ENCODE data around the gene NR6A1.

Gene NR6A1

GRCh38 chr9:124606027-124606426, 165.1 kb downstream of the NR6A1 start:
- no peak for DNase-seq

- DNase-seq, result no peak
Observed at GRCh38 chr9:124605258-124605657, 165.9 kb downstream of the NR6A1 start.

GRCh38 chr9:124602632-124603031, 168.5 kb downstream of the NR6A1 start:
- no peak for DNase-seq

GRCh38 chr9:124602204-124602603, 168.9 kb downstream of the NR6A1 start:
- DNase-seq, result peak; percentile 16

GRCh38 chr9:124600407-124600806, 170.7 kb downstream of the NR6A1 start:
- DNase-seq, result no peak

GRCh38 chr9:124599121-124599795, 171.9 kb downstream of the NR6A1 start:
- no peak for DNase-seq

- DNase-seq, result no peak
Observed at GRCh38 chr9:124598048-124598447, 173.1 kb downstream of the NR6A1 start.

- no peak for DNase-seq
Observed at GRCh38 chr9:124596172-124596839, 174.8 kb downstream of the NR6A1 start.

- no peak for DNase-seq
Observed at GRCh38 chr9:124595743-124596142, 175.4 kb downstream of the NR6A1 start.

GRCh38 chr9:124594673-124595072, 176.4 kb downstream of the NR6A1 start:
- no peak for DNase-seq

GRCh38 chr9:124594225-124594624, 176.9 kb downstream of the NR6A1 start:
- DNase-seq, result no peak

- DNase-seq, result no peak
Observed at GRCh38 chr9:124593651-124594058, 177.5 kb downstream of the NR6A1 start.

- no peak for DNase-seq
Observed at GRCh38 chr9:124593200-124593599, 177.9 kb downstream of the NR6A1 start.

- DNase-seq, result peak; percentile 26
Observed at GRCh38 chr9:124590889-124591641, 180.0 kb downstream of the NR6A1 start.

GRCh38 chr9:124584631-124585030, 186.5 kb downstream of the NR6A1 start:
- no peak for DNase-seq

- no peak for DNase-seq
Observed at GRCh38 chr9:124583134-124583533, 188.0 kb downstream of the NR6A1 start.

- no peak for DNase-seq
Observed at GRCh38 chr9:124580186-124580585, 190.9 kb downstream of the NR6A1 start.

- no peak for DNase-seq
Observed at GRCh38 chr9:124576751-124577150, 194.4 kb downstream of the NR6A1 start.

GRCh38 chr9:124574534-124575375, 196.4 kb downstream of the NR6A1 start:
- no peak for DNase-seq

GRCh38 chr9:124570942-124571666, 200.0 kb downstream of the NR6A1 start:
- no peak for DNase-seq

- no peak for DNase-seq
Observed at GRCh38 chr9:124569942-124570341, 201.2 kb downstream of the NR6A1 start.

- no peak for DNase-seq
Observed at GRCh38 chr9:124567362-124567761, 203.7 kb downstream of the NR6A1 start.

All from DMS153 (cell line).